ENCODE results near the gene CRACDL. TPM values are rescaled to one million over a fixed set of nuclear protein-coding genes. Genes with fewer than 3 reads are reported as not detected.

Gene CRACDL
- total RNA-seq, 1 donor from 2014 or later: 6.2 TPM

GRCh38 chr2:98796775-98797544, 139.1 kb downstream of the CRACDL start:
- no peak overlapping the region for H3K4me3 Mint-ChIP-seq
- H3K27me3 Mint-ChIP-seq: peaks cover 11% of the 10 kb centered on the region
- H3K9me3 Mint-ChIP-seq: no peaks in the 10 kb centered on the region
- DNase-seq (ENCODE audit: extremely low spot score, unreplicated experiment): peak; percentile 58
- H3K27ac Mint-ChIP-seq: no peak overlapping the region
- no peaks in the 10 kb centered on the region for H3K36me3 Mint-ChIP-seq
- TF ChIP-seq, protein P1, sequence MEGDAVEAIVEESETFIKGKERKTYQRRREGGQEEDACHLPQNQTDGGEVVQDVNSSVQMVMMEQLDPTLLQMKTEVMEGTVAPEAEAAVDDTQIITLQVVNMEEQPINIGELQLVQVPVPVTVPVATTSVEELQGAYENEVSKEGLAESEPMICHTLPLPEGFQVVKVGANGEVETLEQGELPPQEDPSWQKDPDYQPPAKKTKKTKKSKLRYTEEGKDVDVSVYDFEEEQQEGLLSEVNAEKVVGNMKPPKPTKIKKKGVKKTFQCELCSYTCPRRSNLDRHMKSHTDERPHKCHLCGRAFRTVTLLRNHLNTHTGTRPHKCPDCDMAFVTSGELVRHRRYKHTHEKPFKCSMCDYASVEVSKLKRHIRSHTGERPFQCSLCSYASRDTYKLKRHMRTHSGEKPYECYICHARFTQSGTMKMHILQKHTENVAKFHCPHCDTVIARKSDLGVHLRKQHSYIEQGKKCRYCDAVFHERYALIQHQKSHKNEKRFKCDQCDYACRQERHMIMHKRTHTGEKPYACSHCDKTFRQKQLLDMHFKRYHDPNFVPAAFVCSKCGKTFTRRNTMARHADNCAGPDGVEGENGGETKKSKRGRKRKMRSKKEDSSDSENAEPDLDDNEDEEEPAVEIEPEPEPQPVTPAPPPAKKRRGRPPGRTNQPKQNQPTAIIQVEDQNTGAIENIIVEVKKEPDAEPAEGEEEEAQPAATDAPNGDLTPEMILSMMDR (conservative IDR thresholded peaks at IDR 0.05): no peak
- H3K4me1 Mint-ChIP-seq (ENCODE audit: unreplicated experiment): peaks cover 19% of the 10 kb centered on the region

- Mint-ChIP-seq H3K4me1 (ENCODE audit: unreplicated experiment) (peaks cover 19% of the 10 kb centered on the region), H3K9me3 (no peaks in the 10 kb centered on the region), H3K4me3 (no peak overlapping the region), H3K27me3 (peaks cover 11% of the 10 kb centered on the region), H3K27ac (no peak overlapping the region), H3K36me3 (no peaks in the 10 kb centered on the region)
- peak; percentile 44 for DNase-seq (ENCODE audit: extremely low spot score, unreplicated experiment)
- TF ChIP-seq, protein P1 (conservative IDR thresholded peaks at IDR 0.05): no peak
Observed at GRCh38 chr2:98795891-98796676, 139.9 kb downstream of the CRACDL start.

DNA sequence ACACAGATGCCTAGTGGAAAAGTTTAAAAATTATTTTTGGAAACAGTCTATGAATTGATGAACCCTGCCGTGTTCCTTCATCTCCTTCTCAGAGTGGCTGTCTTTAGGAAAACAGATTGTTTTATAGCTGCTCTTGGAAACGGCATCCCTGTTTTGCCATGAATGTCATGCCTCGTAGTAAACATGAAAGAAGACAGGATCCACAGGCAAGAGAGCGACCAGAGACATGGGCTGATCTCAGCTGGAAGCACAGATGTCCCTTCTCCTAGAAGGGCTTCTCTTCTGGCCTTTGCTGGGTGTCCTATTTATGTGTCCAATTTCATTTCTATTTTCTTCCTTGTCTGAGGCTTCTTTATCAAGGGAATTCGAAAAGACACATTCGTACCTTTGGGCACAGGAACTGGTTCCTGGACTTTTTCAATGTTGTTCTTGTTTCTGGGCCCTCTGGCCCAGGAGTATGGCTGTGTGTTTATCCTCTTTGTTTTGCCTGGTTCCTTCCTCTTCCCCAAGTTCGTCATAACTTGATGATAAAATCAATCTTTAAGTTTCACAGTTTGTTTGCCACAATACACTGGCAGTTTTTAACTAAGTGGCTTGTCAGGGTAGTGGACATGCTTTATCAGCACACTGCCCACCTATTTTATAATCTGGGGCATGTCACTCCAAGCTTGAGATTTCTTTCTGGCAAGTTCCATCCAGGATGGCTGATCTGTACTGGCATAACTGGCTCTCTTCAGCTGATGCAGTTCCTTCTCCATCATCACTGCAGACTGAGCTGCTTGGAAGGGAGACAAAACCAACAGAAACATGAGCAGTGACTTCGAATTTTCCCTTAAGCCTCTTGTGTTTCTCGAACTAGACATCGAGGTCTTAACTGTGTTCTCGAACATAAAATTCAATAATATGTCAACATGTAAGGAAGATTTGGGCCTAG, 141.9 kb downstream of the CRACDL start:
- H3K9me3 Mint-ChIP-seq: no peaks in the 10 kb centered on the region
- no peaks in the 10 kb centered on the region for H3K36me3 Mint-ChIP-seq
- TF ChIP-seq, protein P1 (conservative IDR thresholded peaks at IDR 0.05): no peak
- H3K27me3 Mint-ChIP-seq: no peaks in the 10 kb centered on the region
- peak overlapping the region; percentile 77 for H3K27ac Mint-ChIP-seq
- peaks cover 19% of the 10 kb centered on the region for H3K4me1 Mint-ChIP-seq (ENCODE audit: unreplicated experiment)
- no peak overlapping the region for H3K4me3 Mint-ChIP-seq
- peak; percentile 25 for DNase-seq (ENCODE audit: extremely low spot score, unreplicated experiment)

DNA sequence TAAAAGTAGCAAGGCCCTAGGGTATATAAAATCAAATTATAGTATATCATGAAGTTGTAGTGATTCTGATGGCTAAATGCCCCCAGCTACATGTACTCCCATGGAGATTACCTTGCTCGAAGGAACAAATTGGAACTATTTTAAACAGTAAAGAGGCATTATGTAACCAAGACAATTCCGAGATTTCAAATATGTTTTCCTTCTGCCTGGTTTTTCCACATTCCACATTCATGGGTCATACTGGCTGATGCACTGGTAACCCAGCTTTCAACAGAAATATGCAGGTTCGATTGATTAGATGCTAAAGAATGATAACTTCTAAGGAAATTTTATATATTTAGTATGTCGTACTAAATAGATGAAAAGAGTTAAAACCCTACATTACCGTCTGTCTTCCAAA, 142.8 kb downstream of the CRACDL start:
- H3K36me3 Mint-ChIP-seq: no peaks in the 10 kb centered on the region
- TF ChIP-seq, protein P1 (conservative IDR thresholded peaks at IDR 0.05): no peak
- H3K9me3 Mint-ChIP-seq: no peaks in the 10 kb centered on the region
- H3K4me3 Mint-ChIP-seq: peak overlapping the region; percentile 8
- no peak for DNase-seq (ENCODE audit: extremely low spot score, unreplicated experiment)
- no peaks in the 10 kb centered on the region for H3K27me3 Mint-ChIP-seq
- H3K27ac Mint-ChIP-seq: peak overlapping the region; percentile 77
- H3K4me1 Mint-ChIP-seq (ENCODE audit: unreplicated experiment): peaks cover 19% of the 10 kb centered on the region

- no peaks in the 10 kb centered on the region for H3K36me3 Mint-ChIP-seq
- H3K27ac Mint-ChIP-seq: no peak overlapping the region
- H3K4me1 Mint-ChIP-seq (ENCODE audit: unreplicated experiment): peaks cover 19% of the 10 kb centered on the region
- no peak for DNase-seq (ENCODE audit: extremely low spot score, unreplicated experiment)
- H3K4me3 Mint-ChIP-seq: no peak overlapping the region
- TF ChIP-seq, protein P1 (conservative IDR thresholded peaks at IDR 0.05): no peak
- no peaks in the 10 kb centered on the region for H3K27me3 Mint-ChIP-seq
- H3K9me3 Mint-ChIP-seq: no peaks in the 10 kb centered on the region
Observed at GRCh38 chr2:98790221-98790620, 145.8 kb downstream of the CRACDL start.

All from type B pancreatic cell (in vitro differentiated cells).